NCI-H1930 (cell line): ENCODE results near the gene PLCL1.

Experiments
- DNase-seq, 2 experiments: peaks; one replicate each; lab custom pipeline; 2025; lab: John Stamatoyannopoulos, UW

The PLCL1 gene

DNA sequence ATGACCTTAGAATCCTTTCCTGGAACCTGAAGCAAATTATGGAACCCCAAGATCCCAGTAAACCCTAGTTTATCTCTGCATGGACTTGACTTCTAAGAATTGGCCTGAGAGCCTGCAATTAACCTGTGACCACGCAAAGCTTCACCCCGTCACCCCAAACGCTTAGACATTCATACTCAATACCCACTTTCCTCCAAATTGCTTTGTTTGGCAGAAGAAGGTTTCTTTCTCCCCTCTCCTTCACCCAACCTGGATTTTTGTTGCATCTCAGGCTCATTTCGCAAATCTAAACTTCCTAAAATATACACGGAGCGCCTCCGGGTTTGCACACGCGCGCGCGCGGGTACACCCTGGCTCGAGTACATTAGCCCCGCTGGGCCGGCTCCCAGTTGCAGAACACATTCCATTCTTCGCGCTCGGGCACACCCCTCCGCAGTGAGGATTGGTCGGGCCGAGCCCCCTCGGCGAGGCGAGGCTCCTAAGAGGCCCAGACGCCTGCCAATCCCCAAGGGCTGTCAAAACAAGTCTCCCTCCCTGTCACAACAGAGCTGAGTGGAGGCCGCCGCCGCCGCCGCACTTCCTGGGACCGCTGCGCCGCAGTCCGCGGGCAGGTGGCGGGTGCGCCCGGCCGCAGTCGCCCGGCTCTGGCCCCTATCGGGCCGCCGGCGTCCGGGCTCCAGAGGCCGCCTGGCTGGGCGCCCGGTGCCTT lies at the start of gene PLCL1:
Gene PLCL1 (plus strand): TSS at position 545 of the 709 bp plus-strand sequence.
- peak; percentile 80 to 81 for DNase-seq

DNA sequence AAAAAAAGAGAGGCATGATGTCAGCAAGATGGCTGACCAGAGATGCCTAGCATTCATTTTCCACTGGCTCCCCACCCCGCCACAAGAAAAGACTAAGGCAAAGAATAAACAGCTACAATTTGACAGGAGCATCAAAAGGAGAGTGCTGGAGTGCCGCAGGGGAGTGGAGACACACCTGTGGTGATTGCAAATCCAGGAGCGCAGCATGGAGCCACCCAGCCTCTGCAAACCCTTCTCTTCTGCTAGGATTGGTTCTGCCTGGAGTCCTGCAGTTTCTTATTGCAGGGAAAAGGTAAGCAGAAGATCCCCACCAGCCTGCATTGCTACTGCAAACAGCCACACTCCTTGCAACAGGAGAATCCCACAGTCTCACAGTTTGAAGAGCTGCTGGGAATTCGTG lies 45.4 kb upstream of the PLCL1 start:
- DNase-seq: no peak

DNA sequence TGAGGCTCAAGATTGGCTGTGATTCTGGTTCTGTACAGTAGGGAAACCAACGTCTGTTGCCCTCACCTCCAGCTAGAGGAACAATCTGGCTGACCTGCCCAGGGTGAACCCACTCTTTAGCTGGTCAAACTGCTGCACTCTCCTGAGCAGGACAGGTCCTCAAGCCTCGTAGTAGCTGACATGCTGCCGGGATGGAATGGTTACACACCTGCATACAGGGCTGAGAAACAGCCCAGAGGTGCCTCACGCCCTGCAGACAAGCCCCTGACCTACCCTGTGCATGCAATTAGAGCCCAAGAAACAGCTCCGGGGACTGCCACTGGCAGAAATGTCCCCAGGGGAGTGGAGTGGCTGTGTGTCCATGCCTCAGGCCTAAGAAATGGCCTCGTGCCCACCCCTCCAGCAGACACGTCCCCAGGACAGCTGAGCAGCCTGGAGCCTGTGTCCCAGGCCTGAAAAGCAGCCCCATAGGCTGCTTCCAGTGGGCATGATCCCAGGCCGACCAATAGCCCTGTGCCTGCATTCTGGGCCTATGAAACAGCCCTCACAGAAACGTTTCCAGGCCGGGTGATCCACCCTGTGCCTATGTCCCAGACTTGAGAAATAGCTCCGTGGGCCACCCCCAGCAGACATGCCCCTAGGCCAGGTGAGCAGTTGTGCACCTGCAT lies 44.6 kb upstream of the PLCL1 start:
- no peak for DNase-seq

DNA sequence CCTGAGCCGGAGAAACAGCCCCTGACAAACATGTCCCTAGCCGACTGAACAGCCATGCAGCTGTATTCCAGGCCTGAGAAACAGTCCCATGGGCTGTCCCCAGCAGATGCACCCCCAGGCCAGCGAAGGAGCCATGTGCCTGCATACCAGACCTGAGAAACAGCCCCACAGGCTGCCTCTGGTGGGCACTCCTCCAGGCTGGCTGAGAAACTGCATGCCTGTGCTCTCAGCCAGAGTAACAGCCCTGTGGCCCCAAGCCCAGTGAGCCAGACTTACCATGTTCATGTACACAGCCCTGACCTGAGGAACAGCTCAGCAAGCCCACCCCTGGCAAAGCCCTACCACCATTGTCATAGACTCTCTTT lies 44.1 kb upstream of the PLCL1 start:
- no peak for DNase-seq

DNA sequence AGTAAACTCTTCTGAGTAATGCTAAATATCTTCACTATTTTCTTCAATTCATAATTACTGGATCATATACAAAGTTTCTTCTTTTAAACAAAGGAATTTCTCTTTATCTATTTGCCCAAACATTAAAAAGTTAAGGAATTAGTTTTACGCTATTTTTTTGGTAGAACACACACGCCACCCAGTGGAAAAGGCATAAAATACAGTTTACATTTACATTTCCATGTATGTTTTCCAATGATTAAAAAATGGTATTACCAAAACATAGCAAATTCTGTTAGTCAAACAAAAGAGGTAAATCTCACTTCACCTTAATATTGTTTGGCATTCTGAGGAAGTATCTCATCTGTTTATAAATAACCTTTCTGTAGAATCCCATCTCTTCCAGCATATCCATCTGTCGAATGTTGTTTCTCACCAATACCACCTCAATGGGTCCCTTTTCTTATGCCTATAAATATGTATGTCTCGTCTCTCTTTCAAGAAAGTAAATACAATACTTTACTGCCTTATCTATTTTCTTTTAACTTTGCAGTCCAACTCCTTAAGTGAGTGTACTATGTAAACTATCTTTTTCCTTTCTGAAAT lies 26.5 kb upstream of the PLCL1 start:
- DNase-seq: peak; percentile 3 to 19

DNA sequence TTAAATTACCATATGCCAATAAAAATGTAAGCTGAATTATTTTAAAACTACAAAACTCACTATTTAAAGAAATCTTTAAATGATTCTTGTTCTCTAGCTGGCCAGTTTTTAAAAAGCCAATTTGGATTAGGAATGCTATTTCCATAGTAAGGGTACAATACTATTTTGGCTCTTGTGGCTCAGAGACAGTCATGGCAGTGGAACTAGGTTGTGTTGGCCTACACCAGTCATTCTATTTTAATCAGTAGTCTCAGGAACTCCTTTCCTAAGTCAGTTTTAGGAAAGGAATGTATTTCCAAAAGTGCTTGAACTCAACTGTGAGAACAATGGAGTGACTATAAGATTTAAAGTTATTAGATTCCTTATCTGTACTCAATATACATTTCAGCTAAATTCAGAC lies 25.1 kb upstream of the PLCL1 start:
- DNase-seq: no peak

DNA sequence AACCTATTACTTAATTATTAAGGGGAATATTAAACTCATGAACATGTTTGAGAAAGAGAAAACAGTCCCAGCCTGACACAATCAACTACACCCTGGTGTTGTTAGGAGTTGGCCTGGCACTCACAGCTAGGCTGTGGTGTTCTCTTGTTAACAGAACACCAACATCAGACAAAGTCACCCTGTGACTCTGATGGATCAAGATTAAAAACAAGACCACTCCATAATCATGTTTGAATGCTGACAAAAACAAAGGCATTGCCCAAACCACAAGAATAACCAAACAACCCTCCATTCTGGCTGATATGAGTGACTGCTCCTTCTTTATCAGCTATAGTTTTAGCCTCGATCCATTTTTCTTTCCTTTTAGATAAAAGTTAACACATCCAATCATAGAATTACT lies 22.3 kb upstream of the PLCL1 start:
- DNase-seq: no peak

DNA sequence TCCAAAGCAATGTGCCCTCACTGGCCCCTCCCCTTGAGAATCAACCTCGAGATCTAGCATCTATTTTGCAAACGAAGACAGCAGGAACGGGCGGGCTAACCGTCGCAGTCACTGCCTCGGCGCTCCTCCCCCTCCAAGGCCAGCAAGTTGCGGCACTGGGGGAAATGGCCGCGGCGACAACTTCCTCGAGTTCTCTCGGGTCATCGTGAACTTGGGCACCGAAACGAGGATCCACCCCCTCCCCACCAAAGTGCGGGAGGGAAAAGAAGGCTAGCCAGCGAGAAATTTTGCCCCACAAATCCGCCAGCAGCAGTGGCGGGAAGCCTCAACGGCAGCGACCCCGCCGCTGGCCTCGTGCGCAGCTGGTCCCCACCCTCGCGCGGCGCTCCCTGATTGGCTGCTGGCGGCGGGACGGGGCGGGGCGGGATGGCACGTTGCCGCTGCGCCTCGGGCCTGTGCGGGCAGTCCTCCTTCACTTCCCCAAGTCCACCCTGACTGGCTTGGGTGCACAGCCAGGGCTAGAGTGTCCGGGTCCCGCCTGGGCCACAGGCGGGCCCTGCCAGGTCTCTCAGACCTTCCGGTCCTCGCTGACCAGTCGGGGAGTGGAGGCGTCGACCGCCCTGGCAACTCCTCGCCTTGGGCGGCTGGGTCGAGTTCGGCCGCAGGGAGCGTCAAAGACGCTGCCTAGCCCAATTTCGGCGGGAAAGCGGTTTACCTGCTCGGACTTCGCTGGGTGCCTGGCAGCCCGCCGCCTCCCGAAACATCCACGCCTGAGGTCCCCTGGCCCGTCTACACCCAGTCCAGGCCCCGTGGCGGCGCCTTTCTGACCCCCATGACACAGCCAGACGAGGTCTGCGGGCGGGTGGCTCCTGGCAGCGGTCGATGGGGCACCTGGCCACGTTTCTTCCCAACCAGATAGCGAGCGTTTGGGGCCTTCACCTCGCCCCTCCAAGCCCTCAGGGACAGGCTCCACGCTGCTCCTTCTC lies 19.1 kb upstream of the PLCL1 start, which contains the start of gene BOLL:
Gene BOLL (minus strand): TSS at position 364 of the 986 bp plus-strand sequence. CDS start 3,469 bp downstream, outside the sequence.
- DNase-seq: no peak

DNA sequence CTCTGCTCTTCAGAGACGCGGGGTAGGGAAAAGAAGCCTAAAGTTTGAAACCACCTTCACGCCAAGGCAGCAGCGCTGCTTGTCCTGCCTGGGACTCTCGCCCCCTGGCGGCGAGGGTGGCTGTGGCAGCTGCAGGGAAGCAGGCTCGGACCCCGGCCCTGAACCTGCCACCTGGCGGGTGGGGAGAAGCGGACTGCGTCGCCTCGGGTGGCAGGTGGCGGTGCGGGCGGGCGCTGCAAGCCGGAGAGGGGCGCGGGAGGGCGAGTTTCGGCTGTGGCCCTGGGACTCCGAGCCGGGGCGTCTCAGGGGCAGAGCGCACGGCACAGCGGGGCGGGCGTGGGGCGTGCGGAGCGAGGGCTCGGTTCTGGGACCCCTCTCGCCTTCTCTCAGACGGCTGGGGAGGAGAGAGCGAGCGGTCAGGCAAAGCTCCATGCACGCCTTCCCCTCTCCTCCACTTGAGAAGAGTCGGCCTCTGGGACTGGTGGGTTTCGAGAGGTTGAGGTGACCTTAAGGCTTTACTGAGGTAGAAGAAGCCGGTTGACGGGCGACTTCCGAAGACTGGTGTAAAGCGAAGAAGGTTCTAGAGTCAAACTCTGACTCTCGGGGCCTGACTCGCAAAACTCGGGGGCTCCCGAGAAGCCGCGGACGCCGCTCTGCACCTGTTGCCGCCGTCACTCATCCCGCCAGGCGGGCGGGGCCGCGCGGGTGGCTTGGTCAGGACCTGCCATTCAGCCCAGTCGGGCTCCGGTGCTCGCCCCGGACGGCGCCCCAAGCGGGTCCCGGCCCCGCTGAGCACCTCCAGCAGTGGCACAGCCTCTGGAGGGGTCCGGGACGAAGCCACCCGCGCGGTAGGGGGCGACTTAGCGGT lies 18.1 kb upstream of the PLCL1 start:
- DNase-seq: peak; percentile 26 to 31

DNA sequence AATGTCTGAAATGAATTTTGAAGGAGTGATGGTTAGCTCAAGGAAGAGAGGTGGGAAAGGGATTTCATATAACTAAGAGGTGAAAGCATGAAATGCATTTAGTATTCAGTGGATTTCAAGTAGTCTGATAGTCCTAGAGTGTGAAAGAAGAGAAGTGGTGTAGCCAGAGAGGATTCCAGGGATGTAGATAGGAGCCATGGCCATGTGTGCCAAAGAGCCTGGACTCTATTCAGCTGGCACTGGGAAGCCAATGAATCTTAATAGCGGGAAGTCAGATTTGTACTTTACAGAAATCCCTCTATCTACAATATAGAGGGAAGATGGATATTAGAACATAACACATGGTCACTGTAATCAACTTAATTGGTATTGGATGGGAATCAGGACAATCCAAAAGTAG lies 10.9 kb upstream of the PLCL1 start:
- no peak for DNase-seq

DNA sequence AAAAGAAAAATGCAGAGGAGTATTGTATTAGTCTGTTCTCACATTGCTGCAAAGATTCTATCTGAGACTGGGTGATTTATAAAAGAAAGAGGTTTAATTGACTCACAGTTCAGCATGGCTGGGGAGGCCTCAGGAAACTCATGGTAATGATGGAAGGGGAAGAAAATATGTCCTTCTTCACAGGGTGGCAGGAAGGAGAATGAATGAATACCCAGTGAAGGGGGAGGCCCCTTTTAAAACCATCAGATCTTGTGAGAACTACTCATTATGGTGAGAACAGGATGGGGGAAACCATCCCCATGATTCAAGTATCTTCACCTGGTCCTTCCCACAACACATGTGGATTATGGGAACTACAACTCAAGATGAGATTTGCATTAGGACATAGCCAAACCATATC lies 9.1 kb upstream of the PLCL1 start:
- no peak for DNase-seq

DNA sequence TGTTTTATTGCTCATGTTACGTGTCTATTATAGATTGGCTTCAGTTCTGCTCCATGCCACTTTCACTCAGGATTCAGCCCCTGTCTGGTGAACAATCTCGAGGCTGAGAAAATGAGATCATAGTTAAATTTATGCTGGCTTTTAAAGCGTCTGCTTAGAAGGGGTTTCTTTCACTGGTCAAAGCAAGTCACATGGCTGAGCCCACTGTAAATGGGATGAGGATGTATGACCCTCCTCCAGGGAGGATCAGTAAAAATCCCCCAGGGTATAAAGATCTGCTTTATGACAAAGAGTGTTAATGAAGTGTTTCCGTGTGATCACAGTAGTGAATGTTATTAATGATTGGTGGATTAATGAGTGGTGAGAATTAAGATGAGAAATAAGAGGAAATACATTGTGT lies 6.2 kb upstream of the PLCL1 start:
- no peak for DNase-seq

DNA sequence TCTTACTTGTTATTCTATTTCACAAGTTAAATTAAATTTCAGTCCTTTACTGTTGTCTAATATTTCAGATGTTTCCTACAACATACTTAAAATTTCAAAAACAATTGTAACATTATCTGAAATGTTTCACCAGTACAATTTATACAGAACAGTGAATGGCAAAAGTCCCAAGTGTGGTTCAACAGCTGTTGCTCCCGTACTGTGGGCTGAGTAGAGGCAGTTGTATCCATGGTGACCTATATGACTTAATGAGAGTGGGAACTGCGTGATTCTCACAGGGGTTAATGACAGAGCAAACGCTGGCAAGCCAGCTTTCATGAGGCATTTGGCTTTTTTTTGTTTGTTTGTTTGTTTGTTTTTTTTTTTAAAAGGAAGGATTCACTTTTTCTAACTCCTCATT lies 5.3 kb upstream of the PLCL1 start:
- DNase-seq: no peak

DNA sequence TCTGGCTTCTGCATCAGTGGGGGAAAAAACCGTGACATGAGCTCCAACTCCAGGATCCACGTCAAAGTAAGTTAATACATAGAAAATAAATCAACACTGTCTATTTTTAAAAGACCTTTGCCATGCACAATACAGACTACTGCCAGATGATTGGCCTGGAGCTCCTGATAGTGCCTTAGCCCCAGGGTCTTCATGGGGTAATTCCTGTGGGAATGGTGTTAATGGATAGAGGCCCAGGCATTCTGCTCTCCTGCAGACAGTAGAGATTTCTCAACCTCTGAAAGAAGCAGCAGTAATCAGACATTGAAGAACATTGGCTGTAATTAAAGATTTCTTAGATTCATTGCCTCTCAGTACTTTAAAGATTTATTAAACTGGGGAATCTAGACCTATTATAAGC lies 4.3 kb upstream of the PLCL1 start:
- DNase-seq: no peak

DNA sequence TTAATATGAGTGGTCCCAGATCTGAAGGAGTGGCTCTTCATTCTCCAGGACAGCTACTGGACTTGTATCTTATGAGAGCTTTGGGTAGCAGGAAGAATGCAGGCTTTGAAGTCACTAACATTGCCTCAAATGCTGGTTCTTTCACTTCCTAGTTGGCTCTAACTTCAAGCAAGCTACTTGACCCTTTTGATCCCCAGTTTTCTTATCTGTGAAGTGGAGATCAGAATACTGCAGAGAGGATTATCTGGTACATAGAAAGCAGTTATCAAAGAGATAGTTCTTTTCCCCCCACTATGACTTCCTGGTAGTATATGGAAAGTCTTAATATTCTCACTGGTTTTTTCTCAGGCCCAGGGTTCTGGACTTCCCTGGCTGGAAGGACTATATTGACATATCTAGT lies 3.4 kb upstream of the PLCL1 start:
- no peak for DNase-seq

DNA sequence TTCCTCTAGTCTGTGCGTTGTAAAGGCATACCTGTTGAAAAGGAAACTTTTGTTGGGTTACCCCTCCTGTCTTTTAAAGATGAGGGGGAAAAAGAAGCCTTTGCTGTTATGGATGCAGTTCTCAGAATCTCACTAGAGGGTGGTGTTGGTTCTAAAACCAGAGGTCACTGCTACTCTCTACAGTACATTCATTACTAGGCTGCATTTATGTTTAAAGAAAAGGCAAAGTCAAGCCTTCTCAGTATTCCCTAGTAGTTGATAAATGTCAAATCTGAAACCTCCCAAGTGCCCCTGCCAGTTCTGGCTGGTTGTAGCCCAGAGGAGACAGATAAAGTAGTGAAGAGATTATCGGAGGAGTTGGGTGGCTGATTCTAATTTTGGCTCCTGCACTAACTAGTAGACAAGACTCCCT lies 1.4 kb upstream of the PLCL1 start:
- DNase-seq: peak in 1 of 2 experiments; percentile 19

DNA sequence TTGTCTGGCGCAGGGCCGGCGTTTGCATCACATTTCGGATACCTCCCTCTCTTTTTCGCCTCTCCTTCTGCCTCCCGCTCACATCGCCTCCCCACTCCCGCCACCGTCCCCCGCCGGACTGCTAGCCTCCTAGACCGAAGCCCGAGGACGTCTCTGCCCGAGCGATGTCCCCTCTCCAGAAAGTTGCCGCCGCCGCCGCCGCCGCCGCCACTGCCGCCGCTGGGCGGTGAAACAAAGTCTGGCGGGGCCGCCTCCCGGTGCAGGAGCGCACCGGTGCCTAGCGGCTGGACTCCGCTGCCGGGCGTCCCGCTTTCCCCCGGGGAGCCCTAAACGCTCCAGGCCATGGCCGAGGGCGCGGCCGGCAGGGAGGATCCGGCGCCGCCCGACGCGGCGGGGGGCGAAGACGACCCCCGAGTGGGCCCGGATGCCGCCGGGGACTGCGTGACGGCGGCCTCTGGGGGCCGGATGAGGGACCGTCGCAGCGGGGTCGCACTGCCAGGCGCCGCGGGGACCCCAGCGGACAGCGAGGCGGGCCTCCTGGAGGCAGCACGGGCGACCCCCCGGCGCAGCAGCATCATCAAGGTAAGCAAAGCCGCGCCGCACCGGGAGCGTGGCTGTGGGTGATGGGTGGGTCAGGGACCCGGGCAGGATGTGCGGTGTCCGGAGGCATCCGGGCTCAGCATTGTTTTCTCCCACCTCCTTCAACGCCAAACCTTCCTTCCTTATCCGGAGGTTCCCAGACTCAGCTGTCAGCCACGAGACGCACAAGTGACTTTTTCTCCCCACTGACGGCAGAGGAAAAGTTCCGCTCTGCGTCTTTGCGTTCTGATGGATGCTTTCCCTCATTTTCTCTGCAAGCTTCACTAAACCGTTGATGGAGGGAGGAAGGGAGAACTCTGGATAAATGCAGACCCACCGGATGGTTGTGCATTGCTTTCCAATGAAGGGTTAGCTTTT lies 643 bp downstream of the PLCL1 start:
- DNase-seq: no peak

DNA sequence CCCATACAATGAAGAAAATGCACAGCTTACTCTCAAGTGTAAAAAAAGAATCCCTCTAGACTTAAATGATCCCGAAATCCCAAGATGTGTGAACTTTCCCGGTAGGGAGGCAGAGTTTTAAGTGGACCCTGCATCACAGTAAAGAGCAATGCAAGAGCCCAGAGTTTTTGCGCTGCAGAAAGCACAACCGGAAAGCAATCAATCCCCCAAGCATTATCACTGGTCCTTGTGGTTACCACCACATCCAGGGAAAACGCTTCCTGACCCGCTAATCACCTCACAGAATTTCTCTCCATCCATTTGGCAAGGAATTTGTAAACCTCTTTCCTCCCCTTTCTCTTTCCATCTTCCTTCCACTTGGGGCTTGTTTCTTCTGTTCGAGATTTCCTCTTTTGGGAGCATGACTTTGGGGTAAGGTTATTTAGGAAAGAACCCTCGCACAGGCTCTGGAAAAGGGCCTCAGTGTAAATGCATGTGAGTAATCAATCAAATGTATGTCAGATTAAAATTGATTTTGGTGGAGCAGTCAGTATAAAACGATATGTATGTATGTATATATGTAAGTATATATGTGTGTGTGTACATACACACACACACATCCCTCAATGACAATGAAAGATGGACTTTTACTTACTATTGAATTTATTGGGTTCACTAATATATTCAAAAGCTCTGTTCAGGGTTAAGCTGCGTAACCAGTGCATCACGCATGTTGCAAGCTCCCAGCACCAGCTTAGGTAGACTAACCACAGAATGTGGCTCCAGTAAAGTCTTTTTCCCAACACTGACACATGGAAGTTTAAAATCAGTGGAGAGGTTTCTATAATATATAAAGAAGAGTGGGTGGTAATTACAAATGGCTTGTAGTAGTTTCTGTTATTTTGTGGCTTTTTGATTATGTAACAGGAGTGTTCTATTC lies 1.6 kb downstream of the PLCL1 start:
- DNase-seq: no peak

DNA sequence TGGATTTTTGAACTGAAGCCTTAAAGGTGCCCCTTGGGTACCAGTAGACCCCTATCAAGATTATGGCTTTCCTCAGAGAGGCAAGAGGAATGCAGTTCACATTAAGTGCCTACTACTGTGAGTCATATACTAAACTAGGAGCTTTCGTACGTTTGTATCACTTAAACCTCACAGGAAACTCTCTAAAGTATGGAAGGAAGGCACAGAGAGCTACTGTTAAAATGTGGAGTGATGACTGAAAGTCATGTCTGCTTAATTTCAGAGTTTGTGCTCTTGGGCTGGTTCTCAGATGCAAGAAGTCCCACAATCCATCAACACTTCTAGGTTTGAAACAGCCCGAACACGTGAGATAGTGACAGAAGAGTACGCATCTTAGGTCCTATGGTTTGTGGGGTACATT lies 4.7 kb downstream of the PLCL1 start:
- DNase-seq: no peak
